Panc1 (cell line): Measurements from ENCODE around the gene PKD1. TPM values are rescaled to one million over a fixed set of nuclear protein-coding genes. Genes with fewer than 3 reads are reported as not detected.

Source experiments
- ATAC-seq: fragments of 200-7000 bp; cut with Tn5 transposase; 2 replicates; pipeline ENCODE4 v1.9.1; 2020; ENCODE audit warnings: mild to moderate bottlenecking, moderate library complexity
- BruUV-seq: library from RNA; stranded (reverse); fragments of 400-500 nt; replicated peaks from 2 replicates; lab custom pipeline; 2021; lab: Mats Ljungman, UMichigan
- CTCF ChIA-PET: fragments of 300-600 bp; sonication (Branson Sonifier 250); formaldehyde crosslinking; loops from one replicate; lab custom pipeline; 2022; ENCODE audit warnings: antibody characterized with exemption; lab: Charles Lee
- POLR2A ChIA-PET: fragments of 300-600 bp; sonication (Branson Sonifier 250); formaldehyde crosslinking; loops from one replicate; lab custom pipeline; 2022; ENCODE audit warnings: antibody characterized with exemption; lab: Charles Lee
- DNase-seq: peaks from one replicate; pipeline ENCODE4 v3.0.0-alpha.2; 2010; ENCODE audit warnings: low read depth, low spot score
- H3K27ac ChIP-seq: 2 replicates; pipeline ENCODE4 v1.5.1; 2011; ENCODE audit warnings: mild to moderate bottlenecking, low read length, inconsistent platforms
- H3K27me3 ChIP-seq: fragments of 200-500 bp; sonication (Bioruptor generic); 2 replicates; pipeline ENCODE4 v1.6.0; 2014; ENCODE audit warnings: low read length, inconsistent platforms; ENCODE audit not compliant: control insufficient read depth, insufficient read depth
- H3K36me3 ChIP-seq: fragments of 200-500 bp; sonication (Bioruptor generic); 2 replicates; pipeline ENCODE4 v1.5.1; 2014; ENCODE audit warnings: inconsistent platforms, mild to moderate bottlenecking, low read length, moderate library complexity; ENCODE audit not compliant: control insufficient read depth, insufficient read depth
- H3K4me1 ChIP-seq: 2 replicates; pipeline ENCODE4 v1.5.1; 2011; ENCODE audit warnings: inconsistent platforms, mild to moderate bottlenecking, low read length, moderate library complexity; ENCODE audit not compliant: control insufficient read depth, insufficient read depth
- H3K4me3 ChIP-seq, 2 experiments: 2 replicates each; pipeline ENCODE4 v1.5.1; 2011 to 2012; ENCODE audit warnings: low read depth in 2 of 2, low read length in 2 of 2, mild to moderate bottlenecking in 2 of 2, inconsistent platforms in 1 of 2, moderate library complexity in 1 of 2
- H3K9me3 ChIP-seq: fragments of 200-500 bp; sonication (Bioruptor generic); 2 replicates; pipeline ENCODE4 v1.5.1; 2014; ENCODE audit warnings: low read depth, mild to moderate bottlenecking, inconsistent platforms, low read length, moderate library complexity; ENCODE audit not compliant: control insufficient read depth, insufficient read depth
- CTCF ChIP-seq: fragments of 450-650 bp; IDR thresholded peaks from 2 replicates; pipeline ENCODE4 v1.5.1; 2017; ENCODE audit warnings: mild to moderate bottlenecking
- POLR2AphosphoS5 ChIP-seq: IDR thresholded peaks from 2 replicates; pipeline ENCODE4 v1.6.1; 2012; ENCODE audit warnings: mild to moderate bottlenecking, low read depth, low read length, moderate library complexity
- REST ChIP-seq, 2 experiments: IDR thresholded peaks; 2 replicates each; pipeline ENCODE4 v1.6.1; 2011 to 2012; ENCODE audit warnings: low read depth in 2 of 2, control low read depth in 1 of 2, low read length in 1 of 2, mild to moderate bottlenecking in 1 of 2, moderate library complexity in 1 of 2; ENCODE audit not compliant: insufficient read depth in 1 of 2
- SIN3A ChIP-seq: IDR thresholded peaks from 2 replicates; pipeline ENCODE4 v1.6.1; 2012; ENCODE audit warnings: low read depth, mild to moderate bottlenecking, low read length, moderate library complexity, borderline replicate concordance; ENCODE audit not compliant: insufficient read depth
- TCF7L2 ChIP-seq: IDR thresholded peaks from 2 replicates; pipeline ENCODE4 v1.6.1; 2011; ENCODE audit warnings: mild to moderate bottlenecking, low read depth, low read length, inconsistent platforms
- in situ Hi-C: cut with HindIII; loops from 2 replicates; pipeline ENCODE4 v1.10.0; 2016; ENCODE audit warnings: low sequenced_read_pairs, low pct_unique_long_range_greater_than_20kb
- intact Hi-C: fragments of 100-400 bp; cut with micrococcal nuclease; formaldehyde crosslinking; loops from one replicate; pipeline ENCODE4 v1.10.0; 2022; ENCODE audit not compliant: unreplicated experiment
- total RNA-seq: library from RNA; stranded (reverse); gene quantifications from one replicate; pipeline ENCODE4 v1.2.1, GENCODE V29; 2021; ENCODE audit not compliant: unreplicated experiment

PKD1 gene
- total RNA-seq, 1 experiment from 2014 or later, result 279 TPM

- H3K36me3 ChIP-seq, result peaks cover 15% of the 10 kb centered on the region; the same call in 1 of the 2 replicates
- no peak; the same call in 1 of the 2 replicates for TF ChIP-seq SIN3A
- TF ChIP-seq REST (IDR thresholded peaks at IDR 0.05; ENCODE audit: insufficient read depth in 1 of 2, low read depth in 2 of 2, low read length in 1 of 2), result no peak
- TF ChIP-seq CTCF, result no peak
- no peak for TF ChIP-seq TCF7L2
- no peak for TF ChIP-seq POLR2AphosphoS5
- ATAC-seq (no peak), DNase-seq (no peak)
- in situ Hi-C loops, result no loop called here
- ChIA-PET CTCF (no interaction called here), POLR2A (interaction anchor here (0.6 to 0.9 kb wide), 3 partner anchors 41 to 140 kb away, joined by 3 to 9 read pairs (median 3); partner anchors contain the start of gene ECI1)
- no peaks in the 10 kb centered on the region for H3K27me3 ChIP-seq
- H3K27ac ChIP-seq, result peak overlapping the region; percentile 87
- intact Hi-C loops, result no loop called here
- H3K4me1 ChIP-seq, result peaks cover 49% of the 10 kb centered on the region
- peak overlapping the region; percentile 98 to 99 for H3K4me3 ChIP-seq
- BruUV-seq, result no TSS peak
- H3K9me3 ChIP-seq, result no peaks in the 10 kb centered on the region
These were observed 20.5 kb upstream of the PKD1 start for GRCh38 chr16:2155977-2156848.

- ATAC-seq, result peak; percentile 76
- Histone ChIP-seq H3K4me1 (peaks cover 58% of the 10 kb centered on the region), H3K27me3 (no peaks in the 10 kb centered on the region), H3K4me3 (peak within 1 kb of the TSS; percentile 98 to 100), H3K36me3 (peaks cover 15% of the 10 kb centered on the region; the same call in 1 of the 2 replicates), H3K27ac (peak within 1 kb of the TSS; percentile 100), H3K9me3 (no peaks in the 10 kb centered on the region)
- ChIA-PET CTCF (no interaction called here), POLR2A (interaction anchor here (0.6 to 1.1 kb wide), 6 partner anchors 10 to 132 kb away, joined by 3 to 9 read pairs (median 3); partner anchors contain the start of gene ECI1)
- in situ Hi-C loops (no loop called here), intact Hi-C loops (no loop called here)
- DNase-seq, result peak; percentile 100
- no TSS peak for BruUV-seq
- TF ChIP-seq CTCF (no peak), SIN3A (peak; percentile 96), POLR2AphosphoS5 (peak; percentile 100), REST (IDR thresholded peaks at IDR 0.05; ENCODE audit: insufficient read depth in 1 of 2, low read depth in 2 of 2, low read length in 1 of 2) (no peak), TCF7L2 (peak; percentile 34; the same call in 1 of the 2 replicates)
These were observed 19.6 kb upstream of the PKD1 start, which contains the start of gene TRAF7 for GRCh38 chr16:2155091-2155950. TRAF7 (plus strand) TSS chr16:2155782; CDS start chr16:2163921, 8,139 bp downstream.
